Suprapubic skin (tissue), 4 donors: ENCODE measurements around the gene LCTL.

Experiments
- CTCF ChIP-seq, 2 donors: fragments of 200-600 bp in 1 of 2; fragments of 450-650 bp in 1 of 2; sonication (generic) in 1 of 2; IDR thresholded peaks; one replicate each; pipeline ENCODE4 v1.5.1; 2016 to 2019; ENCODE audit warnings: antibody characterized with exemption in 2 of 2, mild to moderate bottlenecking in 1 of 2, moderate library complexity in 1 of 2
- EP300 ChIP-seq: sonication (generic); formaldehyde crosslinking; IDR thresholded peaks from one replicate; pipeline ENCODE4 v1.6.1; 2017; ENCODE audit warnings: antibody characterized with exemption
- POLR2A ChIP-seq, 2 donors: fragments of 450-650 bp; IDR thresholded peaks; one replicate each; pipeline ENCODE4 v1.6.1; 2017; ENCODE audit warnings: antibody characterized with exemption in 2 of 2, mild to moderate bottlenecking in 2 of 2, moderate library complexity in 2 of 2
- POLR2AphosphoS5 ChIP-seq, 3 donors: sonication (generic); formaldehyde crosslinking; IDR thresholded peaks; one replicate each; pipeline ENCODE4 v1.6.1; 2017; ENCODE audit warnings: antibody characterized with exemption in 3 of 3

DNA sequence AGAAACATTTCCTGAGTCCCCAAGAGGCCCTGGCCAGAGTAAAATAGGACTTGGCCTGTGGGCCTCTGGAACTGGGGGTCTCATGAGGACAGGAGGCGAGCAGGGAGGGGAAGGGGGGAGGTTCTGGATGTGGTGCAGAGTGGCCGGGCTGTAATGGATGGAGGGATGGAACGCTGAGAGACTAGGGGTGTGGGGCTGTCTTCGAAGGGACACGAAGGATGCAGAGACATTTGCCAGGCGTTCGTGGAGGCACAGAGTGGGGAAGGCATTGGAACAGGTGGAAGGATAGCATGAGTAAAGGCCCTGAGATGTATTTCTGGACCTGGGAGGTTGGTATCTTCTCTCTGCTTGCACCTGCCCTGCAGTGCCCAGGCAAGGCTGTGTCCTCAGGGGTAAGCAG is 2.1 kb upstream of the LCTL start:
- TF ChIP-seq POLR2AphosphoS5 (IDR thresholded peaks at IDR 0.05) (no peak), CTCF (IDR thresholded peaks at IDR 0.05) (no peak), POLR2A (IDR thresholded peaks at IDR 0.05) (no peak), EP300 (no peak)
